GDM1 (cell line): Measurements from ENCODE around the gene MAT2A.
A peak's percentile ranks its signal among the peaks of the same experiment; 100 is the strongest.
"Not testable (repeated sequence)": the region's sequence is repeated elsewhere in the genome, so short reads cannot be mapped to it uniquely, and the experiment has no call there.

Experiments used
- DNase-seq: peaks from one replicate; lab custom pipeline; 2025; lab: John Stamatoyannopoulos, UW

MAT2A gene

DNA sequence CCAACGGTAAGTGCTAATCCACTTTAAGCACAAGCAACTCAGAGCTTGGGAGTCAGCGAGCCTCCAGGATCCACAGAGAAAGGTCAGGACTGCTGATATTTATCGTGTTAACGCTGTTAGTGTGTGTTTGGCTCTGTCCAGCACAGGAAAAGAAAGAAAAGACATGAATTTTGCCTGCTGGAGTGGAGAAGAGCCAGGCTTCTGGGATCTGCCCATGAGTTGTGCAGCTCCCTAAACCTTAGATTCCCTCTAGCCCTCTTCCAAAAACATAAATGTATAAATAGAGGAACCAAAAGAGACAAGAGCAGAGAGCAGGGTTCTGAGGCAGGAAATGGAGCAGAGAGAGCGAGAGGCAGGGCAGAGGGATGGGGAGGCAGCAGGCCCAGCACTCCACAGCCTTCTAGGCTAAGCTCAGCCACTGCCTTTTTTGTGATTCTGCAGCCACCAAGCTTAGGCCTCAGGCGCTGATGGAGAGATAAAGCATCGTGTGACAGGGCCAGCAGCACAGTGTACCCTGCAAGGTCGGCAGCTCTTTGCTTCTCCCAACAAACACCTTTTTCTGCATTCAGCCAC, 14.5 kb upstream of the MAT2A start:
- peak; percentile 41 for DNase-seq

DNA sequence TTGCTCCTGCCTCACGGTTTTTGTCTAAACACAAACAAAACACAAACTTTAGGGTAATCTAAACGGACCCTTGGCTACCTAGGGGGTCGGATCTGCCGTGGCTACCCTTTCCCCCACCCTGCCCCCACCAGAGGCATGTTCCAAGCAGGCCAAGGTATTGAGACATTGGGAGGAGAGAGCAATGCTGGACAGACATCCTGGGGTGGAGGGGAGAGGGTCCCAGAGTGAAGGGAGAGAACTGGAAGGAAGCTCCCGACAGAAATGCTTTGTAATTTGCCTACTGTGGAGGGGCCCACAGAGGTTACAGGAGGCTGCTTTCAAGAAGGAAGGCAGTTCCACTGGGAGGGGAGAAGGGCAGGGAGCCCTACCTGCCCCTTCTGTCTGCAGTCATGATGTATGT, 13.9 kb upstream of the MAT2A start:
- no peak for DNase-seq

DNA sequence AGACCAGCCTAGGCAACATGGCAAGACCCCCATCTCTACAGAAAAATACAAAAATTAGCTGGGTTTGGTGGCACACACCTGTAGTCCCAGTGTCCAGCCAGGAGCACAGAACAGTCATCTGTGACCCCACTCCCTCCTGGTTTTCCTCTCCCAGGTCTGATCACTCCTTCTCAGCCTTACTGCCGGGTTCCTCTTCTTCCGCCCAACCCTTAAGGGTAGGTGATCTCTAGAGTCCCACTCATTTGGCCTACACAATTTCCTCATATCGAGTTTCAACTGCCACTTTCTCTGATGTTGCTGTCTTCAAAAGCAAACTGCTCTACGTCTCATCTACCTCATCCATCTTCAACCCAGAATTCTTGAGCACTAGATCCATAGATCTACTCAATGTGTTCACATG, 13.4 kb upstream of the MAT2A start:
- DNase-seq: no peak

DNA sequence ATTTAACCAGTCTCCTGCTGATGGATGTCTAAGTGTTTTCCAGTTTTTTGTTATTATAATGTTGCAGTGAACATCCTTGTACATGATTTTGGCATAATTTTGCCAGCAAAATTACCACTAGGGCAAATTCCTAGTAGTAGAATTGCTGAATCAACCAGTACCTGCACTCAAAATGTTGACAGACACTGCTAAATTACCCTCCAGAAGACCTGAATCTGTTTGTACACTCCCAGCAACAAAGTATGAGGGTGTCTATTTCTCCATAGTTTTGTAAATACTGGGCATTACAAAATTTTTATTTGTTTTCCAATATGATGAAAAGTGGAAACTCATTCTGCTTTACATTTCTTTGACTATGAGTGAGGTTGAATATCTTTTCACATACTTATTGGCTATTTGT, 11.2 kb upstream of the MAT2A start:
- no peak for DNase-seq

DNA sequence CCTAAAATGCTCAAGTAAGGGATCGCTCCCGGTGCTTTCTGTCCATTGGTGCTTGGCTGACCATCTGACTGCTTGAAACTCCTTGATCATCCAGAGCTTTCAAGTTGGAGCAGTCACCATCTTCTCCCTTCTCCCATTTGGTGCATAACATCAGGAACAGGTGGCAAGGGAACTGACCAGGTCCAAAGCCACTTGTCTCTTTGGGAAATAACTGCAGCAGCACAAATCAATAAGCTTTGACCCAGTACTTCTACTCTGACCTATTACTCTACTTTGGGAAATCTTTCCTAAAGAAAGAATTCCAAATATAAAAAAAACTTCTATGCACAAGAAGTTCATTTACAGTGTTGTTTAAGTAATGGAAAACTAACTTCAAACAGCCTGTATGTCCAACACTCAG, 10.6 kb upstream of the MAT2A start:
- DNase-seq: no peak

DNA sequence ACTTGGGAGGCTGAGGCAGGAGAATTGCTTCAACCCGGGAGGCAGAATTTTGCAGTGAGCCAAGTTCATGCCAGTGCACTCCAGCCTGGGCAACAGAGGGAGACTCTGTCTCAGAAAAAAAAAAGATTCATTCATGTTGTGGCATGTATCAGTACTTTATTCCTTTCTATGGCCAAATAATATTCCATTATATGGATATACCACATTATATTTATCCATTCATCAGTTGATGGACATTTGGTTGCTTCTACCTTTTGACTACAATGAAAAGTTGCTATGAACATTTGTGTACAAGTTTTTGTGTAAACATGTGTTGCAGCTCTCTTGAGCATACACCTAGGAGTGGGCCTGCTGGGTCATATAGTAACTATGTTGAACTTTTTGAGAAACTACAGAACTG, 9.2 kb upstream of the MAT2A start:
- no peak for DNase-seq

DNA sequence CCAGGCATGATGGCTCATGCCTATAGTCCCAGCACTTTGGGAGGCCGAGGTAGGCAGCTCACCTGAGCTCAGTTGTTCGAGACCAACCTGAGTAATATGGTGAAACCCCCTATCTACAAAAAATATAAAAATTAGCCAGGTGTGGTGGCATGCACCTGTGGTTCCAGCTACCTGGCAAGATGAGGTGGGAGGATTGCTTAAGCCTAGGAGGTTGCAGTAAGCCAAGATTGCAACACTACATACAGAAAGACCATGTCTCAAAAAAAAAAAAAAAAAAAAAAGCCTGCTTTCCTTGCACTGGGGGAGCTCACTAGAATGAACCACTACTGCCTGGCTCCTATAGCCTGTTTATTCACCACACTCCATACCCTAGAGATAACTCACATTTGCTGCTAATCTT, 7.4 kb upstream of the MAT2A start:
- DNase-seq: no peak

DNA sequence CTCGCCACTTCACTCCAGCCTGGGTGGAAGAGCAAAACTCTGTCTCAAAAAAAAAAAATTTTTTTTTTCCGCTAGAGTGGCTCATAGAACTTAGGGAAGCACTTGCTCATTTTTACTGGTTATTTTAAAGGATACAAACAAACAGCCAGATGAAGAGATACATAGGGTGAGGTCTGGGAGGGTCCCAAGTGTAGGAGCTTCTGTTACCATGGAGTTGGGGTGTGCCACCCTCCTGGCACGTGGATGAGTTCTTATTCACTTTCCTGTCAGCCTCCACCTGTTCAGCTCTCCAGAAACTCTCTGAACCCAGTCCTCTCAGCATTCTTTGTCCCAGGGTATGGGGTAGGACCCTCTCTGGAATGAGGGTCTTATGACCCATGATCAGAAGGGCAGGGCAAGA, 4.9 kb upstream of the MAT2A start:
- DNase-seq: no peak

DNA sequence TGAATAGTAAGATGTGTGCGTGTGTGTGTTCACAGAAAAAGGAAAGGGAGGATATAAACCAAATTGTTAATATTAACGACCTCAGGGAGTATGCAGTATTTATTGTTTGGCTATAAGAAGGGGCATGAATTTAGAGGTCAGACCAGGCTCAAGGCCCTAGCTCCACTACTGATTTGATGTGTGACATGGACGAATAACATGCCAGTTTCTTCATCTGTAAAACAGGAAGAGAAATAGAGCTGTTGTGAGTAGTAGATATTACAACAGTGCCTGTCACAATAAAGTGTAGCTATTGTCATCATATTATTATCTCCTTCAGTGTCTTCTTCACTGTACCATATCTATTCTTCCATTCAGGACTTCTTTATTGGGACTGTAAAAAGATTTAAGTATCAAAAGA, 4.1 kb upstream of the MAT2A start:
- no peak for DNase-seq

DNA sequence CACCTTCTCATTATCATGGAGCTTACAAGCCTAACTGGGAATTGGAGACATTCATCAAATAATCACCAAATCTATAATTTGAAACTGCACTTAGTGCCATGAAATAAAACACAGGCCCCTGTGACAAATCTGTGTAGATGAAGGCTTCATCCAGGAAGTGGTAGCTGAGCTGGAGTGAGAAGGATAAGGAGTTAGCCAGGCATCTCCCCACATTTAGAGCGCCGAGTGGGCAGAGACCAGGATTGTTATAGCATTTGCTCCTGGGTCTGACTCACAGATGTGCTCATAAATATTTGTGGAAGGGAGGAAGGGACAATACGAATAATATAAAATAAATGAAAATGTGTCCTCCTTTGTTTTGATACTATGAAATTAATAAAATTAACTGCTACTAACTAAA, 2.5 kb upstream of the MAT2A start:
- no peak for DNase-seq

DNA sequence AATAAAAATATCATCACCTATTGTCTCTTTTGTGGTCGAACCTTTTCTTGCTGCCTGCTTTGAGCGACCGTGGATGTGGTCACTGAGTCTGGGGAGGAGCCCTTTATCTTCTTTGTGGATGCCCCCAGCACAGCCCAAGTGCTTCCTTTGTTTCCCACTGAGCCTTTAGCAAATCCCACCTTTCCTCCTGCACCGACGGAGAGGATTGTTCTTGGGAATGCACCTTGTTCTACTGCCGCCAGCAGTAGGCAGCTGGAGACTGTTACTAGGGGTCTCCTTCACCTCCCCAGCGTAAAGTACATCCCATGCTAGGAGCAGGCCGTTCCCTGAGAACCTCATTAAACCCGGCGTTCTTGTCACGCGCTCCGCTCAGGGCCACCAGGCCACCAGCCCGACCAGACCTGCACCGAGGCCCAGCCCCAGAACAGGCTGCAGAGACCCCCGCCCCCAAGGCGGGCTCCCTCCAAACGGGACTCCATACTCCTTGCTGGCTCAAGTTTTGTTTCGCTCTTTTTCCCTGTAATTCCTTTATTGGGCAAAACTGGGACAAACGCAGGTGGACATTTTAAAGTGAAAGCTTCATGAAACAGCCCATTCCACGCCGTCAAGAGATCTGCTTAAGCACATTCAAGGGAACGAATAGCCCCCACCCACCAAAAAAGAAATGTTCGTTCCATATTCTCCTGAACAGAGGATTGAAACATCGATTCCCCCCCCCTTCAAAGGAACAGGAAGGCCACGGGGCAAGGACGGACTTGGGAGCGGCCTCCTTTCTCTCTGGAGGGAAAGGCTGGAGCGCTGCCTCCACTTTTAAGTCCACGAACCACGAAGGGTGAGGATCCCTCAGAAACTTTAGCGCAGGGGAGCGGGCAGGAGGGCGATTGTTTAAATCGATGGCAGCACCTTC, 1.1 kb upstream of the MAT2A start:
- peak; percentile 36 for DNase-seq

DNA sequence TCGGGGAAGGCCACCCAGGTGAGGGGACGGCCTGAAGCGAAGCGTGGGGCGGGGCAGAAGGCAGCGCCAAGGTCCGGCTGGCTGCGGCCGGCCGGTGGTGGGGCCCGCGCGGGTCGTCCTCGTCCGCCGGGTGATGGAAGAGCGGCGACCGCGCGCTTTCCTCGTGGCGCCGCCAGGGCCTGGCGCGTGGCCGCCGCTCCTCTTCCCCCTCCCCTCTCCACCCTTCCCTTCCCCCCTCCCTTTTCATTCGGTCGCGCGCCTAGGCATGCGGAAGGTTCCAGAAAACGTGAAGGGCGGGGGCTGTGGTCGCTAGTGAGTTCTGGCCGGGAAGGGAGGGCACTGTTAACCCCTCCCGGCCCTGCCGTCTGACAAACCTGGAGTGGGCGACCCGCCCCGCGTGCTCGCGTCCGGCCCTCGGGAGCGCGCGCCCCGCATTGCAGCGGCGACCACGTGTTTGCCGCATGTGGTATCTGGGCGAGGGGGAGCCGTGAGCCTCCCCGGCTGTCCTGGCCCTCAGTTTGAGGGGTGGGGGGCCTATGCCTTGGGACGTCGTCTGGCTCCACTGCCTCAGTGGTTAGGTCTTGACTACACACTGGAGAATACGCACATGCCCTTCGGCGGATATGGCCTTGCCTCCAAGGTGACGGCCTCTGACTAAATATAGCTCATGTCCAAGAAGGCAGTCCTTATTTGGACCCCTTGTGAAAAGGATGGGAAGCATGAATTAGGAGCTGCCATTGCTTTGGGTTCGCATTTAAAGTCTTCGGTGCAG, 579 bp downstream of the MAT2A start:
- peak; percentile 53 for DNase-seq

DNA sequence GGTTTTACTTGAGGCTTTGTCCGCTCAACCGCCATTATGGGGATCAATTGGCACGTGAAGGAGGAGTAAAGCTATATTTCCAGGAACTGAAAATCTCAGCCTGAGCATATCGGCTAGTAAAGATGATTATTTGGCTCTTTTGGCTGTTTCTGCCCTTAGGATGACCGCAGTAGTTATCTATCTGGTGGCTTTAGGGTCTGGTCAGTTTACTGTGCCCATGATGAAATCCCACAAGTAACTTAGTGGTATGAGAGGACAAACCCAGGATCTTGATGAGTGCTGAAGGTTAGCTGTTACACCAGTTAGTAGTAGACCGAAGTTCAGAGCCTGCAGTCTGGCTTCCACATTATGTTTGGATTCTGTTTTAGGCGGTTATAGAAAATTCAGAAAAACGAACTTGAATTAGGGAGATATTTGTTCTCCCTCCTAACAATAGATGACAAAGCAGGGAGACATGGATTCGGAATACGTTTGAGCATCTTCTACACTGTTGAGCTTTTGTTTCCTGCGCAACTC, 1.2 kb downstream of the MAT2A start:
- DNase-seq: no peak

DNA sequence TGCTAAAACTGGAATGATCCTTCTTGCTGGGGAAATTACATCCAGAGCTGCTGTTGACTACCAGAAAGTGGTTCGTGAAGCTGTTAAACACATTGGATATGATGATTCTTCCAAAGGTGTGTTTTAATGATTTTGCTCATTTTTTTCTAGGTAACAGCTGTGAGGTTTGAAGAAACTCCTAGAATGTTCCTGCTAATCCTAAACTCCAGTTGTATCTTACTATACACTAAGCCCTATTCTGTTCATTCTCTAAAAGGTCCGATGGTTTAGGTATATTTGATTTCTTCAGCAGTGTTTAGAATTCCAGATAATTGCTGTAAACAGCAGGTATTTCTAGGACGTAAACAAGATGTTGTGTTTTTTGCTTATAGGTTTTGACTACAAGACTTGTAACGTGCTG, 2.3 kb downstream of the MAT2A start:
- no peak for DNase-seq

DNA sequence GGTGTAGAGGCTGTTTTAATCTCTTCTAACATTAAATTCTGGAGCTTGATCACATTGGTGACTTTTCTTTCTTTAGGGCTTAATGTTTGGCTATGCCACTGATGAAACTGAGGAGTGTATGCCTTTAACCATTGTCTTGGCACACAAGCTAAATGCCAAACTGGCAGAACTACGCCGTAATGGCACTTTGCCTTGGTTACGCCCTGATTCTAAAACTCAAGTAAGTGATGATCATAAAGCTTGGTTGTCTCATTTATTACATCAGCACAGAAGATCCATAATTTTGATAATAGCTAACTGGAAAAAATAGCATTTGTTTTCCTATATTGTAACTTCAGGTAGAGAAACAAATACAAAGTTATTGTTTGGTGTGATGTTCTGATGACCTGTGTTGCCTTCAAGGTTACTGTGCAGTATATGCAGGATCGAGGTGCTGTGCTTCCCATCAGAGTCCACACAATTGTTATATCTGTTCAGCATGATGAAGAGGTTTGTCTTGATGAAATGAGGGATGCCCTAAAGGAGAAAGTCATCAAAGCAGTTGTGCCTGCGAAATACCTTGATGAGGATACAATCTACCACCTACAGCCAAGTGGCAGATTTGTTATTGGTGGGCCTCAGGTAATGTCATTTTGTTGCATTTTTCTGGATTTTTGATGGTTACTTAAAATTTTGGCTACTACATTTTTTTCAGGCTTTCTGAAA, 2.9 kb downstream of the MAT2A start:
- no peak for DNase-seq

DNA sequence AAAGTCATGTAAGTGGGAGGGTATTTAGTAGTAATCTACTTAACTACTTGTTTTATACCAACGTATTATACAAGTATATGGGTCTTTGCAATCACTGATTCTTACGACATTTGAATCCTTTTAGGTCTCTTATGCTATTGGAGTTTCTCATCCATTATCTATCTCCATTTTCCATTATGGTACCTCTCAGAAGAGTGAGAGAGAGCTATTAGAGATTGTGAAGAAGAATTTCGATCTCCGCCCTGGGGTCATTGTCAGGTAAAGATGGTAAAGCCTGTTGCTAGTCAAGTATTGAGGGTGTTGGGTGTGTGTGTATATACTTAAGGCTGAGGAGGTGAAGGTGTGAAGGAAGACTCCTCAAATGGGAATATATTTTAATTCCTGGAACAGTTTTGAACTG, 3.8 kb downstream of the MAT2A start:
- DNase-seq: no peak

DNA sequence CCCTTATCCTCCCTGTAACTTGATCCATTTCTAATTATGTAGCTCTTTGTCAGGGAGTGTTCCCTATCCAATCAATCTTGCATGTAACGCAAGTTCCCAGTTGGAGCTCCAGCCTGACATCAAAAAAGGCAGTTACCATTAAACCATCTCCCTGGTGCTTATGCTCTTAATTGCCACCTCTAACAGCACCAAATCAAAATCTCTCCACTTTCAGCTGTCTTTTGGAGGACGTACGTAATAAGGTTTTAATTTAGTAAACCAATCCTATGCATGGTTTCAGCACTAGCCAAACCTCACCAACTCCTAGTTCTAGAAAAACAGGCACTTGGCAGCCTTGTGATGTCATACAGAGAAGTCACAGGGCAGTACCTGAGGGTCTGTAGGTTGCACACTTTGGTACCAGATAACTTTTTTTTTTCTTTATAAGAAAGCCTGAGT, 5.3 kb downstream of the MAT2A start:
- DNase-seq: not testable (repeated sequence)

DNA sequence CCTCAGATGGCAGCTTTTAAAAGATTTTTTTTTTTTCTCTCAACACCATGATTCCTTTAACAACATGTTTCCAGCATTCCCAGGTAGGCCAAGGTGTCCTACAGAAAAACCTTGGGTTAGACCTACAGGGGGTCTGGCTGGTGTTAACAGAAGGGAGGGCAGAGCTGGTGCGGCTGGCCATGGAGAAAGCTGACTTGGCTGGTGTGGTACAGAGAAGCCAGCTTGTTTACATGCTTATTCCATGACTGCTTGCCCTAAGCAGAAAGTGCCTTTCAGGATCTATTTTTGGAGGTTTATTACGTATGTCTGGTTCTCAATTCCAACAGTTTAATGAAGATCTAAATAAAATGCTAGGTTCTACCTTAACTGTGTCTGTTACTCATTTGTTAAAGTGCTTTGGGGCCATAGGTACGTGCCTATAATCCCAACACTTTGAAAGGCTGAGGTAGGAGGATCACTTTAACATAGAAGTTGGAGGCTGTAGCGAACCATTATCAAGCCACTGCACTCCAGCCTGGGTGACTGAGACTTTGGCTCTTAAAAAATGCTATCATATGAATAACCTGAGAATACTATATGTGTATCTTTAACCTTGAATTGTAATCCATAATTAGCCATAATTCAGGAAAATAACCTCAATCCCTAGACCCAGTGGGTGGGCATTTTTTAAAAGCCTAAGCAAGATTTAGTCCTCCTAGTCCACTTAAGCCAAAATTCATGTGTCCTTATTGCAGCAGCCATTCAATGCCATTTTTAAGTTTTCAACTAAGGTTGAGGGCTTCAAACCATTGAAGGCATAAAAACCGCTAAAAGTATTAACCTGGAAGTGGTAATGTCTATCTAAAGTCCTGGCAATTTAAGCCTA, 6.2 kb downstream of the MAT2A start:
- not testable (repeated sequence) for DNase-seq

DNA sequence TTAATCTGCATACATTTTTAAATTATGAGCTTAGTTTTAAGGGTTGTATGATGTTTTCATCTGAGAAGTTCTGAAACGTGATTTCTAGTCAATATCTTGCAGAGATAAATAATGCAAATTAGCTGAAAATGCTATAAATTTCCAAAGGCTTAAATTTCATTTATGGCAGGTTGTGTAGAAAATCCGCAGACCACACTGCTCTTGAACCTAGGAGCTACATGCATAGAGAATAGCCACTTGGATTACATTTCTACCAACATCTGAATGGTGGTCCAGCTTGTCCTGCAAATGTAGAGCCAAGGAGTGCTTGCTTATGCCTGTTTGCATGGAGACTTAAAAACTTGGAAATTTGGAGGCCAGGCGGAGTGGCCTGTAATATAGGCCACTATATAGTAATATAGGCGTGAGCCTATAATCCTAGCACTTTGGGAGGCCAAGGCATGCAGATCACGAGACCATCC, 6.8 kb downstream of the MAT2A start:
- no peak for DNase-seq

DNA sequence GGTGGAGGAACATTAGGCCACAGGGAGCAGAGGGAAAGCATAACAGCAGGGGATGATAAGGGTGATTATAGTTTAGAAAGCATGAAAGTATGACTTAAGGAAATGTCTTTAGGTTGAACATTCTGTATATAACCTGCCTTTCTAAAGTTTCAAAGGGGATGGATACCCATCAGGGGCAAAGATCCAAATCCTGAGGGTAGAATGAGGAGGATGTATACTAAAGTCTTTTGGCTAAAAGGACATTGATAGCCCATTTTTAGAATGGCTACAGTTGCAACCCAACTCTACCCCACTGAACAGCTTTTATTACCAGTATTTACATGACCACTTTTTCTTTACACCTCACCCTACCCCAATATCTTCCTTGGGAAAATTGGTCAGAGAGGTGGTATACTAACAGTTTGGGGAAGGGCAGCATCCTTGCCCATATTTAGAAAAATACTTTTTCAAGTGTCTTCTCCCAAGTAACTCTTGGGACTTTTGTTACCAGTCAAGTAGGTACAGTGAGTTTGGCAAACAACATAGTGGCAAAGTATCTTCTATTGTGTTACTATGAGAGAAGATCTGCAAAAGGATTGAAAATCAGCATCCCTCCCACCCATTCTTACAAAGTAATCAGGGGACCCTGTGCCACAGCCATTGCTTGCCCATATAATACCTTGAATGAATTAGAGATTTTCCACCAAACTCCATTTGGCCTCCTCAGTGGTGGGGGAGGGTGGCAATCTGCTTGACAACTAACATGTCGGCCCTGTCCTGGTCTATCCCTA, 8.3 kb downstream of the MAT2A start:
- DNase-seq: no peak
